Hepatocyte (in vitro differentiated cells): ENCODE measurements around the gene HECTD1. TPM values are rescaled to one million over a fixed set of nuclear protein-coding genes. Genes with fewer than 3 reads are reported as not detected.

Experiments
- DNase-seq: peaks from one replicate; pipeline ENCODE4 v3.0.0-alpha.2; 2016; ENCODE audit warnings: low spot score
- H2AFZ ChIP-seq: fragments of 200-600 bp; sonication (generic); 2 replicates; pipeline ENCODE4 v1.6.0; 2016; ENCODE audit warnings: antibody characterized with exemption, mild to moderate bottlenecking
- H3K27ac ChIP-seq: fragments of 200-600 bp; sonication (generic); 2 replicates; pipeline ENCODE4 v1.5.1; 2016; ENCODE audit warnings: mild to moderate bottlenecking
- H3K27me3 ChIP-seq: fragments of 200-600 bp; sonication (generic); 2 replicates; pipeline ENCODE4 v1.6.1; 2016
- H3K36me3 ChIP-seq: fragments of 200-600 bp; sonication (generic); replicated peaks from 2 replicates; pipeline ENCODE4 v1.5.1; 2016; ENCODE audit warnings: low read depth; ENCODE audit not compliant: insufficient read depth
- H3K4me1 ChIP-seq: fragments of 200-600 bp; sonication (generic); 2 replicates; pipeline ENCODE4 v1.5.1; 2016; ENCODE audit warnings: mild to moderate bottlenecking, moderate library complexity; ENCODE audit not compliant: insufficient read depth
- H3K4me2 ChIP-seq: fragments of 200-600 bp; sonication (generic); 2 replicates; pipeline ENCODE4 v1.6.0; 2016
- H3K4me3 ChIP-seq: fragments of 200-600 bp; sonication (generic); 2 replicates; pipeline ENCODE4 v1.5.1; 2016; ENCODE audit warnings: mild to moderate bottlenecking
- H3K79me2 ChIP-seq: fragments of 200-600 bp; sonication (generic); 2 replicates; pipeline ENCODE4 v1.6.0; 2017; ENCODE audit warnings: mild to moderate bottlenecking
- H3K9me2 ChIP-seq: fragments of 200-600 bp; sonication (generic); replicated peaks from 2 replicates; pipeline ENCODE4 v1.6.0; 2017; ENCODE audit warnings: mild to moderate bottlenecking; ENCODE audit not compliant: insufficient read depth
- H3K9me3 ChIP-seq: fragments of 200-600 bp; sonication (generic); 2 replicates; pipeline ENCODE4 v1.5.1; 2016; ENCODE audit warnings: low read depth, mild to moderate bottlenecking
- H4K20me1 ChIP-seq: fragments of 200-600 bp; sonication (generic); 2 replicates; pipeline ENCODE4 v1.6.0; 2016; ENCODE audit warnings: mild to moderate bottlenecking; ENCODE audit not compliant: insufficient read depth, poor library complexity, severe bottlenecking
- CTCF ChIP-seq: fragments of 200-600 bp; sonication (generic); IDR thresholded peaks from 2 replicates; pipeline ENCODE4 v1.5.1; 2016; ENCODE audit warnings: antibody characterized with exemption, mild to moderate bottlenecking; ENCODE audit not compliant: poor library complexity
- EZH2 ChIP-seq: fragments of 200-600 bp; sonication (generic); IDR thresholded peaks from 2 replicates; pipeline ENCODE4 v1.6.1; 2016; ENCODE audit warnings: antibody characterized with exemption, mild to moderate bottlenecking, borderline replicate concordance
- EZH2phosphoT487 ChIP-seq: fragments of 200-600 bp; sonication (generic); IDR thresholded peaks from one replicate; pipeline ENCODE4 v1.6.1; 2018; ENCODE audit warnings: antibody characterized with exemption, mild to moderate bottlenecking, low read depth, moderate library complexity; ENCODE audit not compliant: unreplicated experiment, severe bottlenecking
- WGBS: methylation state at CpG from one replicate; pipeline ENCODE4 v1.1.6; 2016; ENCODE audit warnings: low lambda C conversion rate; ENCODE audit errors: missing lambda C conversion rate; 5-methylcytosine and 5-hydroxymethylcytosine counted together
- polyA plus RNA-seq: library from polyadenylated mRNA; unstranded; fragments of >200 nt; fragmentation: Nextera tagmentation; extraction: Ambion mirVana; gene quantifications from 2 replicates; pipeline ENCODE4 v1.2.1, GENCODE V29; 2016
- total RNA-seq: library from RNA; depleted of rRNA; stranded (reverse); fragments of >200 nt; gene quantifications from 2 replicates; pipeline ENCODE4 v1.2.3, GENCODE V29; 2014

Gene HECTD1
- total and polyA plus RNA-seq, 2 experiments from 2014 or later = 45.2 to 159 TPM

- Histone ChIP-seq H3K4me3 (no peak overlapping the region), H3K27ac (peak overlapping the region; percentile 90), H3K27me3 (no peaks in the 10 kb centered on the region), H3K4me2 (peak overlapping the region; percentile 36), H4K20me1 (no peaks in the 10 kb centered on the region), H3K9me2 (no peaks in the 10 kb centered on the region), H3K79me2 (no peaks in the 10 kb centered on the region), H3K36me3 (no peaks in the 10 kb centered on the region), H3K4me1 (peaks cover 12% of the 10 kb centered on the region), H3K9me3 (no peaks in the 10 kb centered on the region), H2AFZ (no peak overlapping the region)
- DNase-seq = no peak
- TF ChIP-seq CTCF = no peak
- TF ChIP-seq EZH2 = no peak
- TF ChIP-seq EZH2phosphoT487 = no peak
Measured at GRCh38 chr14:31229009-31229408, 21.4 kb upstream of the HECTD1 start.

- Histone ChIP-seq H3K36me3 (no peaks in the 10 kb centered on the region), H3K4me2 (peak overlapping the region; percentile 36), H3K4me3 (no peak overlapping the region), H3K27me3 (no peaks in the 10 kb centered on the region), H2AFZ (no peak overlapping the region), H3K9me2 (no peaks in the 10 kb centered on the region), H3K4me1 (peaks cover 12% of the 10 kb centered on the region), H3K9me3 (no peaks in the 10 kb centered on the region), H4K20me1 (no peaks in the 10 kb centered on the region), H3K27ac (peak overlapping the region; percentile 90), H3K79me2 (no peaks in the 10 kb centered on the region)
- no peak for DNase-seq
- TF ChIP-seq EZH2 (no peak), CTCF (no peak), EZH2phosphoT487 (no peak)
Measured at GRCh38 chr14:31228533-31228932, 20.9 kb upstream of the HECTD1 start.

DNA sequence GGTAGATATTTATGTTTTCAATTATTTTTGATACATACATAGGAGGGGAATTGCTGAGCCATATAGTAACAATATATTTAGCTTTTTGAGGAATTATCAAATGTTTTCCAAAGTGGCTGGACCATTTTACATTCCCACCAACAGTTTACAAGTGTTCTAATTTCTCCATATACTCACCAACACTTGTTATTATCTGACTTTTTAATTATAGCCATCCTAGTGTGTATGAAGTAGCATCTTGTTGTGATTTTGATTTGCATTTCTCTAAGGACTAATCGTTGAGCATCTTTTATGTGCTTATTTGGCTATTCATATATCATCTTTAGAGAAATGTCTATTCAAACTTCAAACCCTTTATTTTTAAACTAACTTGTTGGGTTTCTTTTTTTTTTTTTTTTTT is 17.2 kb upstream of the HECTD1 start:
- no peaks in the 10 kb centered on the region for H4K20me1 ChIP-seq
- no peaks in the 10 kb centered on the region for H3K27me3 ChIP-seq
- 84% methylated on average over 1 of the region's 1 CpG for WGBS
- no peak for TF ChIP-seq CTCF
- H3K4me1 ChIP-seq = peaks cover 12% of the 10 kb centered on the region
- no peaks in the 10 kb centered on the region for H3K36me3 ChIP-seq
- H3K4me2 ChIP-seq = no peak overlapping the region
- no peak overlapping the region for H3K27ac ChIP-seq
- H3K9me3 ChIP-seq = no peaks in the 10 kb centered on the region
- H3K9me2 ChIP-seq = no peaks in the 10 kb centered on the region
- no peak for DNase-seq
- H3K4me3 ChIP-seq = no peak overlapping the region
- H3K79me2 ChIP-seq = no peaks in the 10 kb centered on the region
- H2AFZ ChIP-seq = no peak overlapping the region

DNA sequence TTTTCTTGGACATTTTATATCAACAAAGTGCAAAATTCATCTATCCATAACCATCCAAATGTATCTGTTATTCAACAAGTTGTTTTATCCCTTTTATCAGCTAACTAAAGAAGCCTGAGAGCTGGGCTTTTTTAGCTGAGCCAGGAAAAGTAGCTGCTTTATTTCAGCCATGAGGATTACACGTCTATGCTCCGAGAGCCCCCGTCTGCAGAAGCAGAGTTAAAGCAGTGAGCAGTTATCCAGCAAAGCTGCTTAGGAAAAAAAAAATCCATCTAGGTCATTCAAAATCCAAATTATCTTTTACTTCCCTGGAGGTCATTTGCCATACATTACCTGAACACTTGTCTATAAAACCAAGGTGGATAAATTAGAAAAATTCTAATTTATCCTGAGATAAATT is 15.7 kb upstream of the HECTD1 start:
- H3K4me1 ChIP-seq = peaks cover under 1% of the 10 kb centered on the region
- H3K27ac ChIP-seq = no peak overlapping the region
- DNase-seq = no peak
- H3K4me2 ChIP-seq = no peak overlapping the region
- no peaks in the 10 kb centered on the region for H4K20me1 ChIP-seq
- no peaks in the 10 kb centered on the region for H3K9me3 ChIP-seq
- H3K9me2 ChIP-seq = no peaks in the 10 kb centered on the region
- H3K27me3 ChIP-seq = no peaks in the 10 kb centered on the region
- H3K36me3 ChIP-seq = no peaks in the 10 kb centered on the region
- 21% methylated on average over 3 of the region's 3 CpGs for WGBS
- H3K79me2 ChIP-seq = no peaks in the 10 kb centered on the region
- H2AFZ ChIP-seq = no peak overlapping the region
- TF ChIP-seq EZH2 (no peak), CTCF (no peak), EZH2phosphoT487 (no peak)
- no peak overlapping the region for H3K4me3 ChIP-seq
